ENCODE results near the gene ECD. TPM values are rescaled to one million over a fixed set of nuclear protein-coding genes. Genes with fewer than 3 reads are reported as not detected.

ECD gene
- total and polyA plus RNA-seq, 10 of the 15 experiments (the other 5 are each of a cell fraction or from before 2014, with no cell fraction given): 27.3 to 61.6 (median 44.0) TPM

DNA sequence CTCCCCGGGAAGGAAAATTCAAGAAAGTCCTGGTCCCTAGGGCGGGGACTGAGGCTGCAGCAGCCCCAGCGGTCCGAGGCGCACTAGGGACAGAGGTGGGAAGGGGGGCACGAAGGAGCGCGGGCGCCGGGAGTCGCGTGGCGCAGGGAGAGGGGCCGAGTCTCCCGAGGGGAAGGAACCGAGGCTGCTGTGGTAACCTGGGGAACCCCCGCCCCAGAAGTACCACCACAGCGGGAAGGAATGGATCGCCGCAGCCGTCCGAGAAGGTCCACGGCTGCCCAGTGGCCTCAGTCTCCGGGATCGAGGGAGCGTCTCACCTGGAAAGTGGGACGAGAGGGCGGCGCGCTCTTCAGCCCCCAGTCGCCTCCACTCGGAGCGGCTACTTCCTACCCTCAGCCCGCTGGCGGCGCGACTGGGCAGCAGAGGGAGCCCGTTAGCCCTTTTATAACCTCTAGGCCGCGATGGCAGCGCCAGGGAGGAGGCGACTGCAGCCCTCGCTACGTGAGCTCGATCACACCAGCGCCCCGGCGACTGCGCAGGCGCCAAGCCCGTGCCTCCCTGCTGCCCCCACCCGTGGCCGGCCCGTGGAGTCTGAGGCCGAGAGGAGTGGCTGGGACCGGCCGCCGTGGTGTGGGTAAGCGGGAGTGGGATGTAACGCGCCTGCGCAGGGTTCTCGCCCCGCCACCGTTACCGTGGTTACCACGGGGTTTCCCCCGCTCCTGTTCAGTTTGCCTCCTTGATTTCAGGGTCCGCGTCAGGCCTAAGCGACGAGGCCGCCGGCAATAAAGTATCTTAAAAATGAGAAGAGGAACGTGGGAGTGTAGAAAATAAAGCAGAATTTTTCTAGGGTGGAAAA, 71.1 kb downstream of the ECD start, which contains the start of gene P4HA1 (continued):
- TF ChIP-seq NFYB (IDR thresholded peaks at IDR 0.05; ENCODE audit: insufficient read depth, low read depth, low read length) (no peak), TCF12 (IDR thresholded peaks at IDR 0.05; ENCODE audit: low read depth, low read length) (peak; percentile 51; the same call in 1 of the 2 replicates), ZBED1 (IDR thresholded peaks at IDR 0.05; ENCODE audit: borderline replicate concordance) (0 out of 2 replicates have a peak, but pooled peaks have one; percentile 58), ATF7 (IDR thresholded peaks at IDR 0.05; ENCODE audit: low read depth) (peak; percentile 27), NFYA (IDR thresholded peaks at IDR 0.05; ENCODE audit: borderline replicate concordance, low read depth, low read length) (no peak), SMC3 (IDR thresholded peaks at IDR 0.05; ENCODE audit: borderline replicate concordance, low read length) (peak; percentile 61), NBN (IDR thresholded peaks at IDR 0.05) (peak; percentile 94), CEBPB (IDR thresholded peaks at IDR 0.05; ENCODE audit: borderline replicate concordance in 1 of 2, low read depth in 2 of 2, low read length in 2 of 2) (0 out of 4 replicates have a peak, but pooled peaks of 1 of the 2 experiments have one; percentile 30)
- TF ChIP-seq, protein P1, sequence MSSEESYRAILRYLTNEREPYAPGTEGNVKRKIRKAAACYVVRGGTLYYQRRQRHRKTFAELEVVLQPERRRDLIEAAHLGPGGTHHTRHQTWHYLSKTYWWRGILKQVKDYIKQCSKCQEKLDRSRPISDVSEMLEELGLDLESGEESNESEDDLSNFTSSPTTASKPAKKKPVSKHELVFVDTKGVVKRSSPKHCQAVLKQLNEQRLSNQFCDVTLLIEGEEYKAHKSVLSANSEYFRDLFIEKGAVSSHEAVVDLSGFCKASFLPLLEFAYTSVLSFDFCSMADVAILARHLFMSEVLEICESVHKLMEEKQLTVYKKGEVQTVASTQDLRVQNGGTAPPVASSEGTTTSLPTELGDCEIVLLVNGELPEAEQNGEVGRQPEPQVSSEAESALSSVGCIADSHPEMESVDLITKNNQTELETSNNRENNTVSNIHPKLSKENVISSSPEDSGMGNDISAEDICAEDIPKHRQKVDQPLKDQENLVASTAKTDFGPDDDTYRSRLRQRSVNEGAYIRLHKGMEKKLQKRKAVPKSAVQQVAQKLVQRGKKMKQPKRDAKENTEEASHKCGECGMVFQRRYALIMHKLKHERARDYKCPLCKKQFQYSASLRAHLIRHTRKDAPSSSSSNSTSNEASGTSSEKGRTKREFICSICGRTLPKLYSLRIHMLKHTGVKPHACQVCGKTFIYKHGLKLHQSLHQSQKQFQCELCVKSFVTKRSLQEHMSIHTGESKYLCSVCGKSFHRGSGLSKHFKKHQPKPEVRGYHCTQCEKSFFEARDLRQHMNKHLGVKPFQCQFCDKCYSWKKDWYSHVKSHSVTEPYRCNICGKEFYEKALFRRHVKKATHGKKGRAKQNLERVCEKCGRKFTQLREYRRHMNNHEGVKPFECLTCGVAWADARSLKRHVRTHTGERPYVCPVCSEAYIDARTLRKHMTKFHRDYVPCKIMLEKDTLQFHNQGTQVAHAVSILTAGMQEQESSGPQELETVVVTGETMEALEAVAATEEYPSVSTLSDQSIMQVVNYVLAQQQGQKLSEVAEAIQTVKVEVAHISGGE (CRISPR knock-in tag; IDR thresholded peaks at IDR 0.05): no peak
- TF ChIP-seq, protein P2, sequence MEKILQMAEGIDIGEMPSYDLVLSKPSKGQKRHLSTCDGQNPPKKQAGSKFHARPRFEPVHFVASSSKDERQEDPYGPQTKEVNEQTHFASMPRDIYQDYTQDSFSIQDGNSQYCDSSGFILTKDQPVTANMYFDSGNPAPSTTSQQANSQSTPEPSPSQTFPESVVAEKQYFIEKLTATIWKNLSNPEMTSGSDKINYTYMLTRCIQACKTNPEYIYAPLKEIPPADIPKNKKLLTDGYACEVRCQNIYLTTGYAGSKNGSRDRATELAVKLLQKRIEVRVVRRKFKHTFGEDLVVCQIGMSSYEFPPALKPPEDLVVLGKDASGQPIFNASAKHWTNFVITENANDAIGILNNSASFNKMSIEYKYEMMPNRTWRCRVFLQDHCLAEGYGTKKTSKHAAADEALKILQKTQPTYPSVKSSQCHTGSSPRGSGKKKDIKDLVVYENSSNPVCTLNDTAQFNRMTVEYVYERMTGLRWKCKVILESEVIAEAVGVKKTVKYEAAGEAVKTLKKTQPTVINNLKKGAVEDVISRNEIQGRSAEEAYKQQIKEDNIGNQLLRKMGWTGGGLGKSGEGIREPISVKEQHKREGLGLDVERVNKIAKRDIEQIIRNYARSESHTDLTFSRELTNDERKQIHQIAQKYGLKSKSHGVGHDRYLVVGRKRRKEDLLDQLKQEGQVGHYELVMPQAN (conservative IDR thresholded peaks at IDR 0.05): peak; percentile 82
- TF ChIP-seq, protein P3, sequence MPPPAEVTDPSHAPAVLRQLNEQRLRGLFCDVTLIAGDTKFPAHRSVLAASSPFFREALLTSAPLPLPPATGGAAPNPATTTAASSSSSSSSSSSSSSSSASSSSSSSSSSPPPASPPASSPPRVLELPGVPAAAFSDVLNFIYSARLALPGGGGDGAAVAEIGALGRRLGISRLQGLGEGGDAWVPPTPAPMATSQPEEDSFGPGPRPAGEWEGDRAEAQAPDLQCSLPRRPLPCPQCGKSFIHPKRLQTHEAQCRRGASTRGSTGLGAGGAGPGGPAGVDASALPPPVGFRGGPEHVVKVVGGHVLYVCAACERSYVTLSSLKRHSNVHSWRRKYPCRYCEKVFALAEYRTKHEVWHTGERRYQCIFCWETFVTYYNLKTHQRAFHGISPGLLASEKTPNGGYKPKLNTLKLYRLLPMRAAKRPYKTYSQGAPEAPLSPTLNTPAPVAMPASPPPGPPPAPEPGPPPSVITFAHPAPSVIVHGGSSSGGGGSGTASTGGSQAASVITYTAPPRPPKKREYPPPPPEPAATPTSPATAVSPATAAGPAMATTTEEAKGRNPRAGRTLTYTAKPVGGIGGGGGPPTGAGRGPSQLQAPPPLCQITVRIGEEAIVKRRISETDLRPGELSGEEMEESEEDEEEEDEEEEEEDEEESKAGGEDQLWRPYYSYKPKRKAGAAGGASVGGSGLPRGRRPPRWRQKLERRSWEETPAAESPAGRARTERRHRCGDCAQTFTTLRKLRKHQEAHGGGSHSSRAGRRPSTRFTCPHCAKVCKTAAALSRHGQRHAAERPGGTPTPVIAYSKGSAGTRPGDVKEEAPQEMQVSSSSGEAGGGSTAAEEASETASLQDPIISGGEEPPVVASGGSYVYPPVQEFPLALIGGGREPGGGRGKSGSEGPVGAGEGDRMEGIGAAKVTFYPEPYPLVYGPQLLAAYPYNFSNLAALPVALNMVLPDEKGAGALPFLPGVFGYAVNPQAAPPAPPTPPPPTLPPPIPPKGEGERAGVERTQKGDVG (CRISPR knock-in tag; IDR thresholded peaks at IDR 0.05): no peak
- TF ChIP-seq, protein P4, sequence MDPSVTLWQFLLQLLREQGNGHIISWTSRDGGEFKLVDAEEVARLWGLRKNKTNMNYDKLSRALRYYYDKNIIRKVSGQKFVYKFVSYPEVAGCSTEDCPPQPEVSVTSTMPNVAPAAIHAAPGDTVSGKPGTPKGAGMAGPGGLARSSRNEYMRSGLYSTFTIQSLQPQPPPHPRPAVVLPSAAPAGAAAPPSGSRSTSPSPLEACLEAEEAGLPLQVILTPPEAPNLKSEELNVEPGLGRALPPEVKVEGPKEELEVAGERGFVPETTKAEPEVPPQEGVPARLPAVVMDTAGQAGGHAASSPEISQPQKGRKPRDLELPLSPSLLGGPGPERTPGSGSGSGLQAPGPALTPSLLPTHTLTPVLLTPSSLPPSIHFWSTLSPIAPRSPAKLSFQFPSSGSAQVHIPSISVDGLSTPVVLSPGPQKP (IDR thresholded peaks at IDR 0.05; ENCODE audit: low read depth, low read length): no peak; the same call in 1 of the 2 replicates
- TF ChIP-seq, protein P5, sequence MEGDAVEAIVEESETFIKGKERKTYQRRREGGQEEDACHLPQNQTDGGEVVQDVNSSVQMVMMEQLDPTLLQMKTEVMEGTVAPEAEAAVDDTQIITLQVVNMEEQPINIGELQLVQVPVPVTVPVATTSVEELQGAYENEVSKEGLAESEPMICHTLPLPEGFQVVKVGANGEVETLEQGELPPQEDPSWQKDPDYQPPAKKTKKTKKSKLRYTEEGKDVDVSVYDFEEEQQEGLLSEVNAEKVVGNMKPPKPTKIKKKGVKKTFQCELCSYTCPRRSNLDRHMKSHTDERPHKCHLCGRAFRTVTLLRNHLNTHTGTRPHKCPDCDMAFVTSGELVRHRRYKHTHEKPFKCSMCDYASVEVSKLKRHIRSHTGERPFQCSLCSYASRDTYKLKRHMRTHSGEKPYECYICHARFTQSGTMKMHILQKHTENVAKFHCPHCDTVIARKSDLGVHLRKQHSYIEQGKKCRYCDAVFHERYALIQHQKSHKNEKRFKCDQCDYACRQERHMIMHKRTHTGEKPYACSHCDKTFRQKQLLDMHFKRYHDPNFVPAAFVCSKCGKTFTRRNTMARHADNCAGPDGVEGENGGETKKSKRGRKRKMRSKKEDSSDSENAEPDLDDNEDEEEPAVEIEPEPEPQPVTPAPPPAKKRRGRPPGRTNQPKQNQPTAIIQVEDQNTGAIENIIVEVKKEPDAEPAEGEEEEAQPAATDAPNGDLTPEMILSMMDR (IDR thresholded peaks at IDR 0.05 in 2 of 3, conservative IDR thresholded peaks at IDR 0.05 in 1 of 3; ENCODE audit: control insufficient read depth in 2 of 3, extremely low read depth in 1 of 3, insufficient read depth in 1 of 3, low read depth in 3 of 3, low read length in 3 of 3): peak; percentile 70 to 87 (median 70)
